Measurements from ENCODE around the gene SPANXN2. TPM values are rescaled to one million over a fixed set of nuclear protein-coding genes. Genes with fewer than 3 reads are reported as not detected.

SPANXN2 gene
- total and polyA plus RNA-seq, 7 experiments from 2014 or later: not detected

DNA sequence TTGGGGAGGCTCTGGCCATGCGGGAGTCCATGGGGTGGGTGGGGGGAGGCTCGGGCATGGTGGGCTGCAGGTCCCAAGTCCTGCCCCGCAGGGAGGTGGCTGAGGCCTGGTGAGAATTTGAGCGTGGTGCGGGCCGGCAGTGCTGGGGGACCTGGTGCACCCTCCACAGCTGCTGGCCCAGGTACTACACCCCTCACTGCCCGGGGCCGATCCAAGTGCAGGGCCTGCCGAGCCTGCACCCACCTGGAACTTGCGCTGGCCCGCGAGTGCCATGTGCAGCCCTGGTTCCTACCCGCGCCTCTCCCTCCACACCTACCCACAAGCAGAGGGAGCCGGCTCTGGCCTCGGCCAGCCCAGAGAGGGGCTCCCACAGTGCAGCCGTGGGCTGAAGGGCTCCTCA, 5.7 kb upstream of the SPANXN2 start:
- Mint-ChIP-seq H3K4me3 (no peak overlapping the region), H3K9me3 (peaks cover 0 to 7% (median 0%) of the 10 kb centered on the region in 11 donors), H3K36me3 (no peaks in the 10 kb centered on the region), H3K27me3 (no peaks in the 10 kb centered on the region), H3K27ac (no peak overlapping the region), H3K4me1 (no peaks in the 10 kb centered on the region)
- DNase-seq (no peak), ATAC-seq (no peak)
- intact Hi-C loops (cut with micrococcal nuclease): no loop called here
- H3K27me3 ChIP-seq (ENCODE audit: control insufficient read depth in 2 of 2, insufficient read depth in 2 of 2, low read length in 2 of 2): no peaks in the 10 kb centered on the region
- no peaks in the 10 kb centered on the region for H3K36me3 ChIP-seq (ENCODE audit: control insufficient read depth in 2 of 3, insufficient read depth in 3 of 3, low read length in 3 of 3)
- POLR2A ChIA-PET: no interaction called here
- no peaks in the 10 kb centered on the region for H3K9me3 ChIP-seq (ENCODE audit: control insufficient read depth in 2 of 3, low read length in 3 of 3)
- no peaks in the 10 kb centered on the region for H3K4me1 ChIP-seq (ENCODE audit: control insufficient read depth in 2 of 2, insufficient read depth in 2 of 2, low read length in 2 of 2)
- H3K4me3 ChIP-seq (ENCODE audit: low read length): no peak overlapping the region
- CTCF ChIA-PET: no interaction called here
- H3K27ac ChIP-seq (ENCODE audit: low read depth, low read length): no peak overlapping the region

DNA sequence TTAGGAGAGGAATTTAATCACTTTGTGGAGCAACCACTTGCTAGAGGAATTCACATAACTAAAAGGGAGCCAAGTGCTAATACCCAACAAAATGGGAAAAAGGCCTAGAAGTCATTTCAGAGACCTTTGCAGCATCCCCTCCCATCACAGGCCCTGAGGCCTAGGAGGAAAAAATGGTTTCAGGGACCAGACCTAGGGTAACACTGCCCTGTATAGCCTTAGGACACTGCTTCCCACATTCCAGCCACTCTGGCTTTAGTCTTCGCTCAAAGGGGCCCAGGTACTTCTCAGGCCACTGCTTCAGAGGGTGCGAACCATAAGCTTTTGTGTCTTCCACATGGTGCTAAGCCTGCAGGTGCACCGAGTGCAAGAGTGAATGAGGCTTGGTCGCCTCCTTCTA, 19.1 kb downstream of the SPANXN2 start:
- ChIA-PET POLR2A (no interaction called here), CTCF (no interaction called here)
- no peaks in the 10 kb centered on the region for H3K36me3 ChIP-seq (ENCODE audit: control insufficient read depth in 2 of 3, insufficient read depth in 3 of 3, low read length in 3 of 3)
- no peak overlapping the region for H3K4me3 ChIP-seq (ENCODE audit: low read length)
- Mint-ChIP-seq H3K4me3 (no peak overlapping the region), H3K36me3 (no peaks in the 10 kb centered on the region), H3K27me3 (no peaks in the 10 kb centered on the region), H3K27ac (no peak overlapping the region), H3K4me1 (no peaks in the 10 kb centered on the region), H3K9me3 (peaks cover 0 to 8% (median 3%) of the 10 kb centered on the region in 11 donors)
- ATAC-seq: no peak
- H3K27me3 ChIP-seq (ENCODE audit: control insufficient read depth in 2 of 2, insufficient read depth in 2 of 2, low read length in 2 of 2): no peaks in the 10 kb centered on the region
- H3K27ac ChIP-seq (ENCODE audit: low read depth, low read length): no peak overlapping the region
- no peak for DNase-seq
- H3K4me1 ChIP-seq (ENCODE audit: control insufficient read depth in 2 of 2, insufficient read depth in 2 of 2, low read length in 2 of 2): no peaks in the 10 kb centered on the region
- no peaks in the 10 kb centered on the region for H3K9me3 ChIP-seq (ENCODE audit: control insufficient read depth in 2 of 3, low read length in 3 of 3)
- intact Hi-C loops (cut with micrococcal nuclease): no loop called here

DNA sequence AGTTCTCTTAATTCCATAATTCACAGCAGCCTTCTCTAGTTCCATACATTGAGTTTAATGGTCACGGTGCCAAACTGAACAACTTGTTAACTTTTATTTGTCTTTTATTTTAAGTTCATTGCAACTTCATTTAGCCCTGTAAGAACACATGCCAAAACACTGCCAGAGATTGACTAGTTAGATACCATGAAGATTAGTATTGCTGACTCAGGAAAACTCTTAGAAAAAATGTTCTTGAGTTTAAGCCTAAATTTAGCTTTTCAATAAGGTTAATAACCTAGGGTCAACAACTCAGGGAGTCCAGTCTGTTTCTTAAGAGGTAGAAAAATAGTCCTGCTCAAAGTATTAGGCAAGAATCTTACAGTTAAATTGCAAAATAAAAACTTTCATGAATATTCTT, 25.7 kb downstream of the SPANXN2 start:
- Mint-ChIP-seq H3K4me3 (no peak overlapping the region), H3K36me3 (no peaks in the 10 kb centered on the region), H3K27me3 (no peaks in the 10 kb centered on the region), H3K27ac (no peak overlapping the region), H3K9me3 (peaks cover 0 to 5% (median 0%) of the 10 kb centered on the region in 11 donors), H3K4me1 (no peaks in the 10 kb centered on the region)
- no peak for ATAC-seq
- Histone ChIP-seq H3K36me3 (ENCODE audit: control insufficient read depth in 2 of 3, insufficient read depth in 3 of 3, low read length in 3 of 3) (no peaks in the 10 kb centered on the region), H3K4me1 (ENCODE audit: control insufficient read depth in 2 of 2, insufficient read depth in 2 of 2, low read length in 2 of 2) (no peaks in the 10 kb centered on the region), H3K4me3 (ENCODE audit: low read length) (no peak overlapping the region), H3K27ac (ENCODE audit: low read depth, low read length) (no peak overlapping the region), H3K9me3 (ENCODE audit: control insufficient read depth in 2 of 3, low read length in 3 of 3) (no peaks in the 10 kb centered on the region), H3K27me3 (ENCODE audit: control insufficient read depth in 2 of 2, insufficient read depth in 2 of 2, low read length in 2 of 2) (no peaks in the 10 kb centered on the region)
- ChIA-PET POLR2A (no interaction called here), CTCF (no interaction called here)
- intact Hi-C loops (cut with micrococcal nuclease): no loop called here
- no peak for DNase-seq

DNA sequence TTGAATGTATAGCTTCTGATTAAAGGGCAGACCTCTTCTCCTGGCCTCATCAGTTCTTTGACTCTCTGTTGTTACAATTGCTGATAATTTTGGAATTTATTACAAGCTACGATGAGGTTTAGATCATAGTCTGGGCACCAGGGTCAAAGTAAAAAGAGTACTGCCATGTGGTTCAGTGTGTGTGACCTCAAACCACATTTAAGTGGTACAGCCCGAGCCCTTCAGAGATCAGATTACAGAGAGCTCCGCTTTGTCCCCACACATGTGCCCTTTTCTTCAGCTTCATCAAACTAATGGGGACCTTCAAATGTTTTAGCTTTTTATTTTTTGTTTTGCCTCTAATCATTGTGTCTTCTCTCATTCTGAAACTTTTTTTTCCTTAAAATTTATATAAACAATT, 37.1 kb downstream of the SPANXN2 start:
- Histone ChIP-seq H3K27me3 (ENCODE audit: control insufficient read depth in 2 of 2, insufficient read depth in 2 of 2, low read length in 2 of 2) (no peaks in the 10 kb centered on the region), H3K4me3 (ENCODE audit: low read length) (no peak overlapping the region), H3K36me3 (ENCODE audit: control insufficient read depth in 2 of 3, insufficient read depth in 3 of 3, low read length in 3 of 3) (no peaks in the 10 kb centered on the region), H3K4me1 (ENCODE audit: control insufficient read depth in 2 of 2, insufficient read depth in 2 of 2, low read length in 2 of 2) (no peaks in the 10 kb centered on the region), H3K27ac (ENCODE audit: low read depth, low read length) (no peak overlapping the region), H3K9me3 (ENCODE audit: control insufficient read depth in 2 of 3, low read length in 3 of 3) (no peaks in the 10 kb centered on the region)
- intact Hi-C loops (cut with micrococcal nuclease): no loop called here
- DNase-seq (no peak), ATAC-seq (no peak)
- peaks cover 0 to 6% (median 0%) of the 10 kb centered on the region in 11 donors for H3K9me3 Mint-ChIP-seq
- POLR2A ChIA-PET: no interaction called here
- no peak overlapping the region for H3K4me3 Mint-ChIP-seq
- H3K27ac Mint-ChIP-seq: no peak overlapping the region
- H3K36me3 Mint-ChIP-seq: no peaks in the 10 kb centered on the region
- CTCF ChIA-PET: no interaction called here
- no peaks in the 10 kb centered on the region for H3K27me3 Mint-ChIP-seq
- H3K4me1 Mint-ChIP-seq: no peaks in the 10 kb centered on the region

DNA sequence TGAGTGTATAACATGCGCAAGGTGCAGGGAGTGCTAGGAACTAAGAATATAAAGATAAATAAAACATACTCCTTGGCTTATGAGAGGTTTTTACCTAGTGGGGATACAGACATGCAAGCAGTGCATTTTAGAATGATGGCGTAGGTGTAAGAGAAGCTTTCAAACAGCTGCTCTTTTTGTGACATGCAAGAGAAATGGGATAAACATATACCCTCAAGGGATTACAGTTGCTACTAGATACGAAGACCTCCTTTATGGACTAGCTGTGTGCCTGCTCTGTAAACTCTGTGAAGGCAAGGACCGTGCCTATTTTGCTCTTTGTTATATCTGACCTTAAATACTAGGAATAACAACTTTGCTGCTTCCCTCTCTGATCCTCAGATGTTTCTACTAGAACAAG, 45.6 kb downstream of the SPANXN2 start:
- no peaks in the 10 kb centered on the region for H3K9me3 ChIP-seq (ENCODE audit: control insufficient read depth in 2 of 3, low read length in 3 of 3)
- intact Hi-C loops (cut with micrococcal nuclease): no loop called here
- no peaks in the 10 kb centered on the region for H3K4me1 ChIP-seq (ENCODE audit: control insufficient read depth in 2 of 2, insufficient read depth in 2 of 2, low read length in 2 of 2)
- ATAC-seq: no peak
- H3K36me3 Mint-ChIP-seq: no peaks in the 10 kb centered on the region
- no peaks in the 10 kb centered on the region for H3K27me3 ChIP-seq (ENCODE audit: control insufficient read depth in 2 of 2, insufficient read depth in 2 of 2, low read length in 2 of 2)
- H3K27ac Mint-ChIP-seq: no peak overlapping the region
- no peaks in the 10 kb centered on the region for H3K4me1 Mint-ChIP-seq
- ChIA-PET CTCF (no interaction called here), POLR2A (no interaction called here)
- no peaks in the 10 kb centered on the region for H3K27me3 Mint-ChIP-seq
- peaks cover 0 to 5% (median under 1%) of the 10 kb centered on the region in 11 donors for H3K9me3 Mint-ChIP-seq
- no peaks in the 10 kb centered on the region for H3K36me3 ChIP-seq (ENCODE audit: control insufficient read depth in 2 of 3, insufficient read depth in 3 of 3, low read length in 3 of 3)
- H3K4me3 ChIP-seq (ENCODE audit: low read length): no peak overlapping the region
- H3K27ac ChIP-seq (ENCODE audit: low read depth, low read length): no peak overlapping the region
- no peak for DNase-seq
- H3K4me3 Mint-ChIP-seq: no peak overlapping the region

DNA sequence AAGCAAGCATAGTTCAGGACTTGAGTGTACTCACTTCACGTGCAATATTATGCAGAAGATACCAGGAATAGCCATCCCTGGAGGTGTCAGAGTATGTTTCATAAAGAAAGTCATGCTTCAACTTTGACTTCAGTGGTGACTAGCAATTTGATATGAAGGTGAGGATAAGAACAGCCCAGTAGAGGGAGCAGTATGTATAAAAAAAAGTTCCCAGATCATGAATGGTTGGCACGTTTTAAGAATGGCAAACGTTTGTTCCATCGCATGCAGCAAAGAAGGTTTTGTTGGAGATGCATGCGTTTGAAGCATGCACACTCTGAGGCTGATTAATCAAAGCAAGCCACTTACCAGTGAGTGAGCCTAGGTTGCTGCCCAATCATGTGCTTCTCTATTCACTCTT, 51.2 kb downstream of the SPANXN2 start:
- Histone ChIP-seq H3K27me3 (ENCODE audit: control insufficient read depth in 2 of 2, insufficient read depth in 2 of 2, low read length in 2 of 2) (no peaks in the 10 kb centered on the region), H3K27ac (ENCODE audit: low read depth, low read length) (no peak overlapping the region), H3K9me3 (ENCODE audit: control insufficient read depth in 2 of 3, low read length in 3 of 3) (no peaks in the 10 kb centered on the region), H3K4me3 (ENCODE audit: low read length) (no peak overlapping the region), H3K4me1 (ENCODE audit: control insufficient read depth in 2 of 2, insufficient read depth in 2 of 2, low read length in 2 of 2) (no peaks in the 10 kb centered on the region), H3K36me3 (ENCODE audit: control insufficient read depth in 2 of 3, insufficient read depth in 3 of 3, low read length in 3 of 3) (no peaks in the 10 kb centered on the region)
- no peaks in the 10 kb centered on the region for H3K4me1 Mint-ChIP-seq
- intact Hi-C loops (cut with micrococcal nuclease): loop anchor here in 1 of 2 donors (5.0 kb wide), 1 partner anchor 1523 kb away; no protein-coding TSS in a partner anchor
- H3K9me3 Mint-ChIP-seq: peaks cover 0 to 5% (median 0%) of the 10 kb centered on the region in 11 donors
- H3K27ac Mint-ChIP-seq: no peak overlapping the region
- no peak overlapping the region for H3K4me3 Mint-ChIP-seq
- H3K36me3 Mint-ChIP-seq: no peaks in the 10 kb centered on the region
- ATAC-seq: no peak
- ChIA-PET POLR2A (no interaction called here), CTCF (no interaction called here)
- DNase-seq: no peak
- H3K27me3 Mint-ChIP-seq: no peaks in the 10 kb centered on the region

DNA sequence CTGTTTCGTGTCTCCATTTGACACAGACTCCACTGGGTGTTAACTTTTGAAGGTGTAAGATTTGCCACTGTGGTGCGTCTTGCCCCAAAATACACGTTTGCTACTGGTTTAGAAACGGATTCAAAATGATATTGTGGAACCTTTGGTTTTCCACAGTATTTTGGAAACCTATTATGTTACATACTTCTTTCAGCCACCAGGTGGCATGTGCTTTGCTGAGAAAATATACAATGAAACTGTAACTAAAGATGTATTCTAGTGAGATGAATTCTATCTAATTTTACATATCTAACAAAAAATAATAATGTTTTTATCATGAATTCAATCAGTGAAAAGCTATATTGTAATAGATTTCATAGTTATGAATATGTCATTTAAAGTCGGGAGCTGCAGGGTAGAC, 56.2 kb downstream of the SPANXN2 start:
- no peaks in the 10 kb centered on the region for H3K36me3 ChIP-seq (ENCODE audit: control insufficient read depth in 2 of 3, insufficient read depth in 3 of 3, low read length in 3 of 3)
- ATAC-seq (no peak), DNase-seq (no peak)
- Mint-ChIP-seq H3K9me3 (peaks cover 0 to 8% (median 0%) of the 10 kb centered on the region in 11 donors), H3K4me3 (no peak overlapping the region), H3K27ac (no peak overlapping the region), H3K27me3 (no peaks in the 10 kb centered on the region), H3K36me3 (no peaks in the 10 kb centered on the region), H3K4me1 (no peaks in the 10 kb centered on the region)
- H3K4me3 ChIP-seq (ENCODE audit: low read length): no peak overlapping the region
- CTCF ChIA-PET: no interaction called here
- no peak overlapping the region for H3K27ac ChIP-seq (ENCODE audit: low read depth, low read length)
- POLR2A ChIA-PET: no interaction called here
- no peaks in the 10 kb centered on the region for H3K27me3 ChIP-seq (ENCODE audit: control insufficient read depth in 2 of 2, insufficient read depth in 2 of 2, low read length in 2 of 2)
- no peaks in the 10 kb centered on the region for H3K4me1 ChIP-seq (ENCODE audit: control insufficient read depth in 2 of 2, insufficient read depth in 2 of 2, low read length in 2 of 2)
- intact Hi-C loops (cut with micrococcal nuclease): no loop called here
- no peaks in the 10 kb centered on the region for H3K9me3 ChIP-seq (ENCODE audit: control insufficient read depth in 2 of 3, low read length in 3 of 3)
